GM12878 (cell line): Measurements from ENCODE around the gene ZNF469. TPM values are rescaled to one million over a fixed set of nuclear protein-coding genes. Genes with fewer than 3 reads are reported as not detected.

Experiments
- ATAC-seq: fragments of 200-7000 bp; cut with Tn5 transposase; 3 replicates; pipeline ENCODE4 v1.9.1; 2020; ENCODE audit warnings: mild to moderate bottlenecking, moderate library complexity
- BruUV-seq: library from RNA; stranded (reverse); fragments of 400-500 nt; replicated peaks from 2 replicates; lab custom pipeline; 2021; lab: Mats Ljungman, UMichigan
- CTCF ChIA-PET: fragments of 300-600 bp; sonication (Branson Sonifier 250); formaldehyde crosslinking; extraction: SDS; loops from one replicate; lab custom pipeline; 2021; ENCODE audit warnings: inconsistent platforms; lab: Yijun Ruan, JAX
- POLR2A ChIA-PET: fragments of 350-600 bp; formaldehyde crosslinking; extraction: SDS; loops from one replicate; lab custom pipeline; 2021; ENCODE audit warnings: inconsistent platforms; lab: Charles Lee
- RAD21 ChIA-PET: fragments of 300-600 bp; sonication (Branson Sonifier 250); formaldehyde crosslinking; loops from one replicate; lab custom pipeline; 2023; ENCODE audit warnings: antibody characterized with exemption; ENCODE audit not compliant: unreplicated experiment; lab: Charles Lee
- SMC1A ChIA-PET: fragments of 300-600 bp; sonication (Branson Sonifier 250); formaldehyde crosslinking; loops from one replicate; lab custom pipeline; 2023; ENCODE audit not compliant: unreplicated experiment, uncharacterized antibody; lab: Charles Lee
- DNase-seq: peaks from one replicate; pipeline ENCODE4 v3.0.0-alpha.2; 2011; ENCODE audit warnings: low read depth, low spot score
- FAIRE-seq: peaks from 3 replicates; lab custom pipeline; 2011; peaks lifted over from hg19 to GRCh38; lab: Jason Lieb, UNC
- H2AFZ ChIP-seq: 2 replicates; pipeline ENCODE4 v1.6.0; 2011; ENCODE audit warnings: low read depth, low read length, control low read depth; ENCODE audit not compliant: control insufficient read depth
- H3K27ac ChIP-seq: 2 replicates; pipeline ENCODE4 v1.5.1; 2011; ENCODE audit warnings: control low read depth; ENCODE audit not compliant: control insufficient read depth, insufficient read depth
- H3K27me3 ChIP-seq, 2 experiments: replicated peaks in 1 of 2; 2 replicates each; pipeline versions ENCODE4 v1.6.0 to v1.6.1; 2011; ENCODE audit warnings: low read length in 1 of 2; ENCODE audit not compliant: control insufficient read depth in 2 of 2, insufficient read depth in 2 of 2
- H3K36me3 ChIP-seq, 2 experiments: 2 replicates each; pipeline ENCODE4 v1.5.1; 2011; ENCODE audit warnings: low read length in 1 of 2; ENCODE audit not compliant: control insufficient read depth in 2 of 2, insufficient read depth in 2 of 2
- H3K4me1 ChIP-seq: 2 replicates; pipeline ENCODE4 v1.6.1; 2011; ENCODE audit warnings: mild to moderate bottlenecking, low read length, moderate library complexity, mixed read lengths; ENCODE audit not compliant: control insufficient read depth, insufficient read depth
- H3K4me2 ChIP-seq: 2 replicates; pipeline ENCODE4 v1.6.0; 2011; ENCODE audit warnings: control low read depth; ENCODE audit not compliant: control insufficient read depth, insufficient read depth
- H3K4me3 ChIP-seq: fragments of 200-600 bp; sonication (generic); 2 replicates; pipeline ENCODE4 v1.5.1; 2016
- H3K79me2 ChIP-seq: 2 replicates; pipeline ENCODE4 v1.6.0; 2011; ENCODE audit warnings: low read length; ENCODE audit not compliant: control insufficient read depth, insufficient read depth
- H3K9ac ChIP-seq: 2 replicates; pipeline ENCODE4 v1.8.0; 2011; ENCODE audit warnings: low read length, control low read depth, mixed read lengths; ENCODE audit not compliant: control insufficient read depth, insufficient read depth
- H3K9me3 ChIP-seq: replicated peaks from 3 replicates; pipeline ENCODE4 v1.5.1; 2011; ENCODE audit warnings: mild to moderate bottlenecking, low read length; ENCODE audit not compliant: control insufficient read depth, insufficient read depth
- H4K20me1 ChIP-seq: 2 replicates; pipeline ENCODE4 v1.6.0; 2011; ENCODE audit not compliant: control insufficient read depth, insufficient read depth
- CBX5 ChIP-seq: sonication (generic); IDR thresholded peaks from 2 replicates; pipeline ENCODE4 v1.6.1; 2016; ENCODE audit warnings: low read depth, moderate library complexity, mild to moderate bottlenecking, inconsistent platforms
- ELK1 ChIP-seq: IDR thresholded peaks from 2 replicates; pipeline ENCODE4 v1.6.1; 2012; ENCODE audit warnings: low read depth, low read length, improper control_type of control experiment
- HDGF ChIP-seq: fragments of 450-650 bp; IDR thresholded peaks from 2 replicates; pipeline ENCODE4 v1.6.1; 2016; ENCODE audit warnings: antibody characterized with exemption
- IRF4 ChIP-seq: IDR thresholded peaks from 2 replicates; pipeline ENCODE4 v1.6.1; 2011; ENCODE audit warnings: low read depth, low read length
- PML ChIP-seq: IDR thresholded peaks from 2 replicates; pipeline ENCODE4 v1.6.1; 2012; ENCODE audit warnings: low read length, inconsistent platforms
- RAD51 ChIP-seq: fragments of 450-650 bp; IDR thresholded peaks from 2 replicates; pipeline ENCODE4 v1.6.1; 2016; ENCODE audit warnings: moderate library complexity, mild to moderate bottlenecking, inconsistent platforms
- RUNX3 ChIP-seq: IDR thresholded peaks from 2 replicates; pipeline ENCODE4 v1.6.1; 2012; ENCODE audit warnings: low read length, inconsistent platforms
- WGBS: methylation state at CpG from one replicate; pipeline ENCODE4 v1.1.6; 2016; ENCODE audit warnings: low lambda C conversion rate; ENCODE audit not compliant: insufficient replicate concordance, insufficient coverage; ENCODE audit errors: missing lambda C conversion rate; 5-methylcytosine and 5-hydroxymethylcytosine counted together
- in situ Hi-C: fragments of 300-500 bp; cut with MboI; formaldehyde crosslinking; loops from 9 replicates; pipeline ENCODE4 v1.14.3; 2018; ENCODE audit warnings: mixed read lengths
- intact Hi-C: fragments of 100-400 bp; cut with micrococcal nuclease; formaldehyde crosslinking; loops from one replicate; pipeline ENCODE4 v1.14.2; 2022; ENCODE audit not compliant: unreplicated experiment
- polyA plus RNA-seq, 11 experiments: library from polyadenylated mRNA; depleted of rRNA in 4 of 11; unstranded in 6 of 11; stranded (reverse) in 5 of 11; fragments of >200 nt; fragmentation: Nextera tagmentation in 4 of 11; fragmentation: Illumina TruSeq in 1 of 11; extraction: Ambion mirVana in 4 of 11; extraction: Trizol in 1 of 11; gene quantifications; 1 replicate in 1 of 11; 2 replicates in 10 of 11; pipeline versions ENCODE4 v1.2.1 to v1.2.3, GENCODE V29; 2011 to 2016; ENCODE audit warnings: inconsistent platforms in 2 of 11, missing spikeins in 2 of 11, low read depth in 1 of 11
- total RNA-seq, 4 experiments: library from RNA; depleted of rRNA in 3 of 4; stranded (reverse); fragments of >200 nt in 3 of 4; fragmentation: Illumina TruSeq in 1 of 4; extraction: Trizol in 1 of 4; gene quantifications; 2 replicates each; pipeline versions ENCODE4 v1.2.1 to v1.2.3, GENCODE V29; 2013 to 2021
- TF ChIP-seq, protein P1 (sequence below): fragments of 450-650 bp; formaldehyde crosslinking; IDR thresholded peaks from 2 replicates; pipeline ENCODE4 v1.5.0; 2022; ENCODE audit warnings: mild to moderate bottlenecking, missing genetic modification characterization

Gene ZNF469
- total and polyA plus RNA-seq, 10 of the 15 experiments (the other 5 are each of a cell fraction or from before 2014, with no cell fraction given), result 0.01 to 0.21 (median 0.04) TPM; not detected in 3

DNA sequence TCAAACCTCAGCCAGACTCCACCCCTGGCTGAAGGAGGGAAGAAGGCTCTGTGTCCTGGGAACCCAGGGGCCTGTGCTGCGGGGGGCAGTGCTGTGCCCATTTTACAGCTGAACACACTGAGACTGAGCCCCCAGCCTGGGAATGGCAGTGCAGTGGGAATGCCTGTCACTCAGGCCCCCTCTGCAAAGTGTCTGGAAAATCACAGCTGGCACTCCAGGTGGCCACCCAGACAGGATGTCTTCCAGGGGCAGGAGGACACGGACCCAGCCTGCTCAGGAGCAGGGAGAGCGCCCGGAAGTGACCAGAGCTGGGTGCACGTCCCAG lies 32.6 kb downstream of the ZNF469 start:
- FAIRE-seq, result no peak
- Histone ChIP-seq H2AFZ (no peak overlapping the region), H3K36me3 (no peaks in the 10 kb centered on the region), H4K20me1 (no peaks in the 10 kb centered on the region), H3K4me2 (no peak overlapping the region), H3K4me3 (no peak overlapping the region), H3K9me3 (no peaks in the 10 kb centered on the region), H3K27me3 (no peaks in the 10 kb centered on the region; a peak in 1 of 4 replicates), H3K27ac (no peak overlapping the region), H3K79me2 (no peaks in the 10 kb centered on the region), H3K9ac (no peak overlapping the region), H3K4me1 (no peaks in the 10 kb centered on the region)
- TF ChIP-seq IRF4 (no peak), PML (no peak)
- TF ChIP-seq, protein P1, sequence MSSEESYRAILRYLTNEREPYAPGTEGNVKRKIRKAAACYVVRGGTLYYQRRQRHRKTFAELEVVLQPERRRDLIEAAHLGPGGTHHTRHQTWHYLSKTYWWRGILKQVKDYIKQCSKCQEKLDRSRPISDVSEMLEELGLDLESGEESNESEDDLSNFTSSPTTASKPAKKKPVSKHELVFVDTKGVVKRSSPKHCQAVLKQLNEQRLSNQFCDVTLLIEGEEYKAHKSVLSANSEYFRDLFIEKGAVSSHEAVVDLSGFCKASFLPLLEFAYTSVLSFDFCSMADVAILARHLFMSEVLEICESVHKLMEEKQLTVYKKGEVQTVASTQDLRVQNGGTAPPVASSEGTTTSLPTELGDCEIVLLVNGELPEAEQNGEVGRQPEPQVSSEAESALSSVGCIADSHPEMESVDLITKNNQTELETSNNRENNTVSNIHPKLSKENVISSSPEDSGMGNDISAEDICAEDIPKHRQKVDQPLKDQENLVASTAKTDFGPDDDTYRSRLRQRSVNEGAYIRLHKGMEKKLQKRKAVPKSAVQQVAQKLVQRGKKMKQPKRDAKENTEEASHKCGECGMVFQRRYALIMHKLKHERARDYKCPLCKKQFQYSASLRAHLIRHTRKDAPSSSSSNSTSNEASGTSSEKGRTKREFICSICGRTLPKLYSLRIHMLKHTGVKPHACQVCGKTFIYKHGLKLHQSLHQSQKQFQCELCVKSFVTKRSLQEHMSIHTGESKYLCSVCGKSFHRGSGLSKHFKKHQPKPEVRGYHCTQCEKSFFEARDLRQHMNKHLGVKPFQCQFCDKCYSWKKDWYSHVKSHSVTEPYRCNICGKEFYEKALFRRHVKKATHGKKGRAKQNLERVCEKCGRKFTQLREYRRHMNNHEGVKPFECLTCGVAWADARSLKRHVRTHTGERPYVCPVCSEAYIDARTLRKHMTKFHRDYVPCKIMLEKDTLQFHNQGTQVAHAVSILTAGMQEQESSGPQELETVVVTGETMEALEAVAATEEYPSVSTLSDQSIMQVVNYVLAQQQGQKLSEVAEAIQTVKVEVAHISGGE (CRISPR knock-in tag), result no peak
- in situ Hi-C loops (no loop called here), intact Hi-C loops (no loop called here)
- RAD21 ChIA-PET, result no interaction called here
- POLR2A ChIA-PET, result no interaction called here
- CTCF ChIA-PET, result no interaction called here
- BruUV-seq, result no TSS peak
- no peak for DNase-seq
- SMC1A ChIA-PET, result no interaction called here
- 49% methylated on average over 5 of the region's 5 CpGs for WGBS
- no peak for ATAC-seq

DNA sequence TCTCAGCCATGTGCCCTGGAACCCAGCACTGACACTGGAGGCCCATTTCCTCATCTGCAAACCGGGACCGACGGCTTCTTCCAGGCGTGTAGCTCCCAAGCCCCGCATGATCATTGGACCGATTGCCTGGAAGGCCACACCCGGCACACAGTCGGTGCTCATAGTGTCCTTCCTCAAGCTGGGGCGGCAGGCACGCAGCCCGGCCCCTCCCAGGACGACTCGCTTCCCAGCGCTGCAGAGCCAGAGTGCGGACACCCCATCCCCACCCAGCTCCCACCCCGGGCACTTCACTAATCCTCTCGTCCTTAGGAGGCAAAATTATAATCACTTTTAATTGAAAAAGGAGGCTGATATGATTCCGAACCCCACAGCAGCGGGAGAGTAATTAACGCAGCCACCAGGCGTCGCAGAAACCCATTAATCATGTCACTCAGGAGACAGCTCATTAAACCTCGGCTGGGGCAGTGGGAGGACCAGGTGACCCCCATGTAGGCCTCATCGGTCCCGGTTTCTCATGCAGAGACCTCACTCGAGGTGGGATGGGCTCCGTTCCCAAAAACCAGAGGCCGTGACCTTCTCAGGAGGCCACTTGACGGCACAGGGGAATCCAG lies 33.1 kb downstream of the ZNF469 start:
- DNase-seq (no peak), ATAC-seq (no peak), FAIRE-seq (no peak)
- in situ Hi-C loops, result no loop called here
- Histone ChIP-seq H3K4me1 (no peaks in the 10 kb centered on the region), H3K27ac (no peak overlapping the region), H3K79me2 (no peaks in the 10 kb centered on the region), H3K4me2 (no peak overlapping the region), H3K36me3 (no peaks in the 10 kb centered on the region), H3K9ac (no peak overlapping the region), H3K27me3 (no peaks in the 10 kb centered on the region; a peak in 1 of 4 replicates), H3K4me3 (no peak overlapping the region), H4K20me1 (no peaks in the 10 kb centered on the region), H2AFZ (no peak overlapping the region), H3K9me3 (no peaks in the 10 kb centered on the region)
- WGBS, result 55% methylated on average over 23 of the region's 29 CpGs
- CTCF ChIA-PET, result no interaction called here
- SMC1A ChIA-PET, result no interaction called here
- POLR2A ChIA-PET, result no interaction called here
- no TSS peak for BruUV-seq
- no peak for TF ChIP-seq RUNX3
- no peak for TF ChIP-seq HDGF
- no peak for TF ChIP-seq ELK1
- no peak for TF ChIP-seq CBX5
- TF ChIP-seq RAD51, result no peak
- RAD21 ChIA-PET, result no interaction called here
- intact Hi-C loops, result no loop called here
